Measurements from ENCODE around the gene PIGC.
"Not testable (repeated sequence)": the region's sequence is repeated elsewhere in the genome, so short reads cannot be mapped to it uniquely, and the experiment has no call there.

The PIGC gene

DNA sequence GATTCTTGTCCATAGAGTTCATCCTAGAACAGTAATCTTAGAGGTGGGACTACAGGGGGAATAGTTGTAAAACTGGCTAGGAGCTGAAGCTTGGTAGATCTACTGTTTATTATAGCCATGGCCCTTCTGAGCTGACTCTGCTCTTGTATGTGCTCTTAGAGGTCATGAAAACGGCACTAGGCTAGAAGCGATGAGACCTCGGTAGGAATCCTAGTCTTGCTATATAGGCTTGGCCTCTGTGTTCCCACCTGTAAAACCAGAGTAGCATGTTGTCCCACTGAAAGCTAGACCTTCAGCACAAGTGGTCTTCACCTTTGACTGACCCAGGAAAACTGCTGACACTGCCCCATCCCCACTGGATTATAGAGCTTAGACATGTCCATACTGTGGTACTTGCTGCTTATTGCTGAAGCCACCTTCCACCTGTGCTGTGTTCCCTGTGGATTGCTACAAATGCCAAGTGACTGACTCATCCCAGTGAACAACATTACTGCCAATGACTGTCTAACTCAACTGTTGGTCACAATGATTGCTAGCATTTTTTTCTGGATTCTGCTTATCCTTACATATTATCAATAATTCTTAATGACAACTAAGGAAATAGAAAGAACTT is 23.0 kb upstream of the PIGC start:
- DNase-seq = no peak

DNA sequence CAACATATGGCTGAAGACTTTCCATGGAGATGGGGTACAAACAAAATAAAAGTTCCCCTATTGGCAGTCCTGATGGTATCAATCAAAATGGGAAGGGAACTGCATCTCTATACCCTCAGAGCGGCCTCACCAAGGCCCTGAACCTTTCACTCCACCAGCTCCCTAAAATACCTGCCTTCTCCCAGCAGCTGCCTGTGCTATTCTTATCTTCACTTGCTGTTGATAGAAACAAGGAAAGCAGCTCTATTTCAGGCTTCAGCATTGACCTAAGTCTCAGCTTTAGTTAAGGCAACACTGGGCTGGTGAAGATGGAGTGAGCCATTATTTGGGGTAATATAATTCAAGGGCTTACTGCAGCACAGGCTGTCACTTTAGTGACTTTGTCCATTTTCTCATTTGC is 21.7 kb upstream of the PIGC start:
- DNase-seq = no peak

DNA sequence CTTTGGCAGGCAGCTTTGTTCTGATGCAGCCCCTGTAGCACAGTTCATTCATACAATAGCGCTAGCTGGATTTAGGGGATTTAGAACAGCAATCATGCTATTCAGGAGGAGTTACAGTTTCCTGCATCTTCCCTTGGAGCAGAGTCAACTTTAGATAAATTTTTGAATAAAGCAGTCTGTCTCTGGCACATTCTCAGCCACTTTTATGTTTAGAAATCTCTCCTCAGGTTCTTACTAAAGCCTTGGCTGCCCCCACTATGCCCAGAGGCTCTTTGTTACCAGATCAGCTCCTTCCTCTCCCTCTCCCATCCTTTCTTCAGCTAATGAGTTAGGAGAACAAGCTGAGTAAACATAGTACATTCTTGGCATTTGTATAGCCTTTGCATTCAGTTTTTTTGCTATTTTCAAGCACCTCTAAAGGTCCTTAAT is 17.0 kb upstream of the PIGC start:
- DNase-seq = no peak

DNA sequence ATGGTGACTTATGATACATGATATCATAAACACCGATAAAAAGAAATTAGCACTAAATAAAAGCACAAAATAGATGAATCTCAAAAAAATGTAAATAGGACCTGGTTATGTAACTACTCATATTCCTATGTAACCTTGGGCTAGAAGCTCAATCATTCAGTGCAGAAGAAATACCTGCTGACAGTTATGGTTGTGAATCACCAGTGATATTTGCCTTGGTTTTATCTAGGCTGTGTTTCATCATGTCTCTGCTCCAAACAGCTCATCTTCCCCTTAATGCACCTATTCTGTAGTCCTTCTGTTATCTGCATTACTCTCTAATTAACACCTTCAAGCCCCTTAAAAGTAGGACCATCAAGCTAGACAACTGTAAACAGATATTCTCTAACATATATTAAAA is 16.3 kb upstream of the PIGC start:
- no peak for DNase-seq

DNA sequence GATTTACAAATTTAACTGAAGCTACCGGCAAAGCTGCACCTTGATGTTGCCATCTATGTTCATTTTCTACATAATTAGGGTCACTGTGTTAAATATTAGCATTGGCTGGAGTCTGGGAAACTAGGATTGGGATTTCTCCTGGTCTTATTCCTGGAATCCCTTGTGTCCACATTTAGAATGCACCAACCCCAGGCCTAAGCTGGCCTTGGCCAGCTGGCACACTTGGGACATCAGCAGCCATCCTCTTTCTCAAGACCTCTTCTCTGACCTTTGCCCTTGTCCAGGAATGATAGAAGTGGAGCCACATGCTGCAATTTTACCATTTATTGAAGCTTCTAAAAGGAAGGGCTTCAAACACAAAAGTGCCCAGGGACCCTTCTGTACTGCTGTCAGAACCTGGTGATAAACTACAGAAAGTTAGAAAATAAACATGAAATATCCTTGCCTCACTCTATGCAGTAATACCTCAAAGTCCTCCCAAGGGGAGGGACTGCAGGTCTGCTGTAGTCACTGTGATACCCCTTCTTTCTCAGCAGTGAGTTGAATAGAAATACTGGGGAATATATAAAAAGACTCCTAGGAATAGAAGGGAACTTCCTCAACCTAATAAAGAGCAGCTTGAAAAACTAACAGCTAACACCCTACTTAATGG is 13.7 kb upstream of the PIGC start:
- DNase-seq = no peak

DNA sequence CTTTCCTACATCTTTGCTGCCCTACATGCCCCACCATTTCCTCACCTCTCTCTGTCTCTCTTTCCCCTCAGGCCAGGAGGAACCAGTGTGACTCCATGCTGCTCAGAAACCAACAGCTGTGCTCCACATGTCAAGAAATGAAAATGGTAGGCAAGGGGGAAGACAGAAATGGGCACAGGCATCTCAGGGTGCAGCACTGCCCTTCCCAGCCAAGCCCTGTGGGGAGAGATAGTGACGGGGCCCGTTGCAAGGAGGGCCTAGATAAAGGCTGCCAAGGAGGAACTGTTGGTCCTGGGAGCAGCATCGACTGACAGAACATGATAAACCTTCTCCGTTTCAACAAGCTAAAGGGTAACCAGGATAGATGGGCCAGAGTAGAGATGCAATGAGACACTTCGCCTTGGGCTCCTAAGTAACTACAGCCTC is 12.5 kb upstream of the PIGC start:
- no peak for DNase-seq

DNA sequence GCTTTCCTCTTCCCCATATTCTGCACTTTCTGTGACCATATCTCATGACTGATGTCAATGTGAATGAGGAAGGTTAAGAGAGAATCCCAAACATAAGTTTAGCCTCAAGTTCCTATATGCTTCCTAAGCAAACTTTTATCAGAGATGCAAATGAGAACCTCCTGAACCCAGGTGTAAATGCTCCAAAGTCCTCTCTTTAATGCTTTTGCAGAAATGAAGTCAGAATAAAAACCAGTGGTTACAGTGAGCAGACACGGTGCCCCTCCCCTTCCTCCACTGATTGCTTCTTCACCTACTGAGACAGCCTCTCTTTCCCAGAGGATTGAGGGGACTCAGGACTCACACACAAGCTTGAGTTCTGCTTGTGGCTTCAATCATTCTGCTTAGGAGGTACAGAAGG is 11.6 kb upstream of the PIGC start:
- DNase-seq = no peak

DNA sequence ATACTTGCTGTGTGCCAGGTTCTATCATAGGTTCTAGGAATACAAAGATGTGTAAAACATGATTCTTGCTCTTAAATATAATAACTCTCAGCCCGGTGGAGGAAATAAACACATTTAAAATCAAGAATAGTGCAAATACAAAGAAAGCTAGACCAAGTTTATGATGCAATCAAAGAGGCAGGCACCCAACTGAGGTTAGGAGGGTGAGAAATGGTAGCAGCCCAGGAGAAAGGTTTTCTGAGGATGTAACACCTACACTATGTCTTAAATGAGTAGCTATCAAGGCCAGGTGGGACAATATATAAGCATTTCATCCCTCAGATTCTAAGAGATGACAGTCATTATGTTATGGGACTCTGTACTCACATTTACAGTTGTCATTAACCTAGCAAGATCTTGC is 9.7 kb upstream of the PIGC start:
- DNase-seq = no peak

DNA sequence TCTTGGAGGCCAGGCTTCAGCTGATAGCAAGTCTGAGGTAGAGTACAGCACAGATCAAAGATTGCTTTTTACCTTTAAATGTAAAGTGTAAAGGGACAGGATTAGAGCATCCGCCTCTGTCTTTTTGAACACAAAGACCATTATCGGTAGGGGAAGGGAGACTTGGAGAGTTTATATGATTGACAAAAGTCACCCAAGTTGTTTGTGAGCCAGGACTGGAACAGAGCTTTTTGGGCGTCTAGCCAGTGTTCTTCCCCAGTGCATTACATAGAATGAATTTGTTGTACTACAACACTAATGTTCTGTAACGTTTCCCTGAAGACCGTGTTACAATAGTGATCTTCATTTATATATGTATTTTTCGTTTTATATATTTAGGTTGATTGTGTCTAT is 9.3 kb upstream of the PIGC start:
- no peak for DNase-seq

DNA sequence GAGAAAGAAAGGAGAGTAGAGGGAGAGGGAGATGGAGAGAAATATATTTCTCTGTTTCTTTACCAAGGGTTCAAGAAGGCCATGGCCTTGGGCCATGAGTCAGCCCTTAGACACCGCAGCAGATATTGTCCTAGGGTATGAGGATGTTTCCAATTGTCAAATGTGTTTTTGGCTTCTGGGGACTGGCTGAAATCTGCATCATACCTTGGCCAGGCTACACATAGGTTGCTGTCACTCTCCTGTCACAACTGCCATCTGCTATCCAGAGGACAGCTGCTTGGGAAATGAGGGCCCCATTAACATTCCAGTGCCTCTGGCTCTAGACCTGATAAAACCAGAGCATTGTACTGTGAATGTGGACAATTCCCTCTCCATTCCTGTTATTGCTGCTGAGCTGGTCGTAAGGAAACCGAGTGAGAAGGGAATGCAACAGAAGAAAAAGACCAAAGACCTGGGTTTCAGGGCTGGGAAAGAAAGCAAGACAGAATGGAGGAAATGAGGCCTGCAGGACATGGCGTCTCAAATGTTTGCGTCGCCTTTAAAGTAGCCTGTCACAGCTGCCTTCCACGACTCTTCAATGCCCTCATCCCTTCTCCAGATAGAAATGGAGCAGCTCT is 8.8 kb upstream of the PIGC start:
- no peak for DNase-seq

DNA sequence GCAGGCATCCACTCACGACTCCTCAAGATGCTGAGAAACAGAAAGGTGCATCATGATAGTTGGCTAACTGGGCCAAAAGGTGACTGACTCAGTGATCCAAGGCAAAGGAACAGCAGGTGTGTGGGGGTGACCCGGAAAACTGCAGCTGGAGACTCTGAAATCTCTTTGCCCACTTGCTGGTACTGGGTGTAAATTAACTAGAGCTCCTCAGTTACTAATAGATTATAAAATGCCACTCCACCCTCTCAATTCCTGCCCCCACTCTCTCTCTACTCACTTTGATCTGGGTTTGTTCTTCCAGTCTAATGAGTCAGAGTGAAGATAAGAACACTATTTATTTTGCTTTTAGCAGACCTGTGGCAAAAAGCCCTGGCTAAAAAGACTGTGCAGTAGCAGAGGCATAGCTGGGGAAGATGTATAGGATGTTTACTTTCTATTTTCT is 7.2 kb upstream of the PIGC start:
- no peak for DNase-seq

DNA sequence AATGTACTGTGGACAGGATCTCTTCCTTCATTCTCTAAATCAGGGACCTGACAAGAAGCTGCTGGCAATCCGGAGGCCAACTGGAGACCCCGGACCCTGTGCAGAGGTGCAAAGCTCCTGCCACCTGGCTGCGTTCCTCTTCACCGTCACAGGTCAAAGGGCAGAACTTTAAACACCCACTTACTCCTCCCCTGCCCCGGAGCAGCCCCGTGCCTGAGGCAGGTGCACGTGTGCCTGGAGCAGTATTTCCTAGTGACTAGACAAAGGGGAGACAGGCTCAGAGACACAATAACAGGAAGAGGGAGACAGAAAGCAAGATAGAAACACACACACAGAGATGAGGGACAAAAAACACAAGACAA is 6.6 kb upstream of the PIGC start:
- DNase-seq = no peak

DNA sequence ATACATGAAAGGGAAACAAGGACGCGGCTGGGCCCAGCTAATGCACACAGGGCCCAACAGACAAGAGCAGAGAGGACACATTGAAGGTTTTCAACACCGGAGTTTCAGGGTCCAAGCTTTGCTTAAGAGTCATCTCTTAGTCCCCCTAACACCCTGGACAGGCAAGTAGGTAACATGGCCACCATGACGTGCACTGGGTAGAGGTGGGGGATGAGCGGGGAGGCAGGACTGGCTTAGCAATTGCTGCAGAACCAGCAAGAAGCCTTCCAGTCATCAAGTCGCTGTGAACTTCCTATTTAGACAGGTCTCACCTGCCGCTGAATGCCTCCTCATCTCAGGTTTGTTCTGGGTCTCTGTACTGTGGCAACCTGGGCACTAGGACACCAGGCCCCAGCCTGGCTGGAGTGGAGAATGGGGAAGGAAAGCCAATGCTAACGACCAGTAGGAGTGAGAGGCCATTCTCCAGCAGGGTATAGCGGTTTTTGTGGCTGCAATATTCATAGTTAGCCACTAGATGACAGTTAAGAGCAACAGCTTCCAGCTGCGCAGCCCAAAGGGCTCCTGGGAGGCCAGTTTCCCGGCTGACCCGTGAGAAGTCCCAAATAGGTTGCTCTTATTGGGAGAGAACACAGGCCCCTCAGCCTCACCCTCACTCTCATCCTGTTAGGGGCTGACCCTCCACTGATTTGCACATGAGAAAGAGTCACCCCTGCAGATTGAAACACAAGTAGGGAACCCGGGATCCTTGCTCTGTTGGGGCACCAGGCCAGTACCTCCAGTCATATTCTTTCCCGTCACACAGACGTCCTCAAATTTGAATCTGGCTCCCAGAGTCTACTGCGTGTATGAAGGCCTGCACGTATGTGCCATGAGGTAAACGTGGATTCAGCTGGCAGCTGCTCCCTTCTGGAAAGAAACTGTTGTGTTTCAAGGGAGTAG is 6.0 kb upstream of the PIGC start:
- peak; percentile 27 for DNase-seq

DNA sequence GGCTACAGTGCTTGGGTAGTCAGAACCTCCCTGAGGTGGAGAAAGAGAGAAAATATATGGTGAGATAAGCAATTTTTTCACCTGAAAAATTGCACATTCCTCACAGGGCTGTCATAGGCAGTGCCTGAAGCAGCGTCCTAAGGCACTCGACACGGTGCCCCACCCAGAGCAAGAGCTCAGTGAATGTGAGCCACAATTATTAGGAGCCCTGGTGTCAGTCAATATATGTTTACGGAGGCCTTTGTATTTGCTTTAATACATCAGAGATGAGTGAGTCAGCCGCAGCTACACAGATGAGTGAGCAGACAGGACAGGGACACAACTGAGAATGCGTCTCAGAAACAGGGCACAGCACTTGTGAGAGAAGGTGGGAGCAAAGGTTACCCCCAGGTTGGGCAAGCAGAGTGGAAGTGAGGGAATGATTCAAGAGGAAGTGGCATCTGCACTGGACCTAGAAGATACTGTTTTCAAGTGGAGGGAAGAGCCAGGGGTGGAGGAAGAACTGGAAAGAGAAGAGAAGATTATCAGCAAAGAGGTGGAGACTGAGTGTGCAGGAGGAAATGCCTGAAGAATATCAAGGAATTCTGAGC is 5.2 kb upstream of the PIGC start:
- no peak for DNase-seq

DNA sequence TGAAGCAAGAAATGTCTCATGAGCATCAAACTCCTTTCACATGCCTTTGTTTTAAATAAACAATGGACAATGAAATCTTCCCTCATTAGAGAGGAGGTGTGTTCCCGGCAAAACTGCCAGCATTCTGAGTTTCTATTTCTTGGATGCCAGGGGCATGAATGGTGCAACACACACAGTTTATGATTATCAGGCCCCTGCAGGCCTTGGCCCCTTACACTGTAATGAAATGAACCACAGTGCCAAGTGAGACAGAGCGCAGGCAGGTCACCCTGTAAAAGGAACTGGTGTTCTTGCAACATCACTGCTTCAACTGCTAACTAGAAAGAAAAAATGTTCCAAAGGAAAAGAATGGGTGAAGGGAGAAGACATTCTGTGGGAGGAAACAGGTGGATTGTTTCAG is 3.8 kb upstream of the PIGC start:
- DNase-seq = no peak

DNA sequence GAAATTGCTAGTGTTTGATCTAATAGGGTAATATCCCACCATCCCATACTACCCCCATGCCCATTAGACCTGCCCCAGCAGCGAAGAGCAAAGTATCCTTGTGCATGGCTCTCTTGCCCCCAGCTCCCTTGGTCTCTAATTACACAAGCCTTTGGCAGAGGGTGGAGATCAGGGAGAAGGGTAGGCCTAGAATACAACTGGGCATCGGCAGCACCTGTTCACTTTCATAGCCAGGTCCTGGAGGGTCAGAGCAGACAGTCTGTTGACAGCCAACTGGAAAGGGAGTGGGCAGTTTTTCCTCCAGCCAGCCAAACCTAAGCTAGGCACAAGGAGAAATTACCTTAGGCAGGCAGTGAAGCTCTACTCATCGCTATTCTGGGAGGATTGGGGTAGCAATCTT is 2.7 kb upstream of the PIGC start:
- DNase-seq = no peak

DNA sequence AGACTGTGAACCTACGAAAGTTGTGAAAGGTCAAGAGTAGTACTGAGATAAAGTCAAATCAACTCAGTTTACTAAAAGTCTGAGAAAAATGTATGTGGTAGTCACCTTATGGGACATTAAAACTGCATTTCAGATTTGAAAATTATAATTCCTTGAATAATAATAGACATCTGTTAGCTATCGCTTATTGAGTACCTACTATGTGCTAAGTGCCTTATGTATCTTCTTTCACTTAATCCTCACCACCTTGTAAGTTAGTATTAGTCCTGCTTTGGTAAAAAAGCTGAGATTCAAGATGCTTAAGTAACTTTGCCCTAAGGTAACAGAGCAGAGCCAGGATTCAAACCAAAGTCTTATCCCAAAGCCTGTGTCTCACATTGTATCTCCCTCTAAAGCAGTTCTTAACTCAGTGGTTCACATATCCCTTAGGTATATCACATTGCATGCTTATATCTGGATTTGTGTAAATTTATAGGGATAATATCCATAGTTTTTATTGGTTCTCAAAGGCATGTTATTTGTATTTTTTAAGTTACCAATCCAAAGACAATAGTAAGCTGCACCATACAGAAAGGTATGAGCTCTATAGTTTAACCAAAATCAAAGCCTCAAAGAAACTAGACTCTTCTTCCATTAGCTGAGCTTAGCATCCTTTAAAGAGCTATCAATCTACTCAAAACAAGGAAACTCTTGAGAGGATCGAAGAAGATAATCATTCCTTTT is 865 bp downstream of the PIGC start:
- no peak for DNase-seq

DNA sequence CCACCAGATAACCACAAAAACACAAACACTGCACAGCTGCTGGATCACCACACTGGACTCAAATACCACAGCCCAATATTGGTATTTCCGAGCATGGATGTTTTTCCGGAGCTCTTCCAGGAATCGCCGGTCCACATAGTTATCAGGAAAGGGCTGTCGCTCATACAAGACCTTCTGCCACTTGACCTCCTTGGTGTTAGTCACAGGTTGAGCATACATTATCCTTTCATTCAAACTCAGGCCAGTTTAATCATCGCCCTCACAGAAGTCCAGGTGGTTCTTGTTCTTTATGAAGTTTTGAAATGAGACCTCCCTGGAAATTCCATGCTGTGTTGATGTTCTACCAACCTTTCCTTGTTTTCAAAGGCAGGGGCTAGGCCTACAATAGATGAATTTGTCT is 1.5 kb downstream of the PIGC start:
- DNase-seq = no peak

DNA sequence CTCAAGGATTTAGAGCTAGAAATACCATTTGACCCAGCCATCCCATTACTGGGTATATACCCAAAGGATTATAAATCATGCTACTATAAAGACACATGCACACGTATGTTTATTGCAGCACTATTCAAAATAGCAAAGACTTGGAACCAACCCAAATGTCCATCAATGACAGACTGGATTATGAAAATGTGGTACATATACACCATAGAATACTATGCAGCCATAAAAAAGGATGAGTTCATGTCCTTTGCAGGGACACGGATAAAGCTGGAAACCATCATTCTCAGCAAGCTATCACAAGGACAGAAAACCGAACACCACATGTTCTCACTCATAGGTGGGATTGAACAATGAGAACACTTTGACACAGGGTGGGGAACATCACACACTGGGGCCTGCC is 6.7 kb downstream of the PIGC start:
- not testable (repeated sequence) for DNase-seq

DNA sequence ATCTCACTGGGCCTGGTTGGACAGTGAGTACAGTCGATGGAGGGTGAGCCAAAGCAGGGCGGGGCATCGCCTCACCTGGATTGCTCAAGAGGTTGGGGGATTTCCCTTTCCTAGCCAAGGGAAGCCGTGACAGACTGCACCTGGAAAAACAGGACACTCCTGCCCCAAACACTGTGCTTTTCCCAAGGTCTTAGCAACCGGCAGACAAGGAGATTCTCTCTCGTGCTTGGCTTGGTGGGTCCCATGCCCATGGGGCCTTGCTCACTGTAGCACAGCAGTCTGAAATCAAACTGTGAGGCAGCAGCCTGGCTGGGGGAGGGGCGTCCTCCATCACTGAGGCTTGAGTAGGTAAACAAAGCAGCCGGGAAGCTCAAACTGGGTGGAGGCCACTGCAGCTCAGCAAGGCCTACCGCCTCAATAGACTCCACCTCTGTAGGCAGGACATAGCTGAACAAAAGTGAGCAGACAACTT is 12.1 kb downstream of the PIGC start:
- DNase-seq = no peak

DNA sequence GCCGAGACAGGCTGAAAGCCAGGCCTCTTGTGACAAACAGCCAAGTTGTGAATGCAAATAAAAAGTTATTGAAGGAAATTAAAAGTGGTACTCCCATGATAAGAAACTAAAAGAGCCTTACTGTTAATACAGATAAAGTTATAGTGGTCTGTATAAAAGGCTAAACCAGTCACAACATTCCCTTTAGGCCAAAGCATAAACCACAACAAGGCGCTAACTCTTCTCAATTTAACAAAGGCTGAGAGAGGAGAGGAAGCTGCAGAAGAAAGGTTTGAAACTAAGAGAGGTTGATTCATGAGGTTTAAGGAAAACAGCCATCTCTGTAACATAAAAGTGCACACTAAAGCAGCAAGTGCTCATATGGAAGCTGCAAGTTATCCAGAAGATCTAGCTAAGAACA is 12.7 kb downstream of the PIGC start:
- no peak for DNase-seq

DNA sequence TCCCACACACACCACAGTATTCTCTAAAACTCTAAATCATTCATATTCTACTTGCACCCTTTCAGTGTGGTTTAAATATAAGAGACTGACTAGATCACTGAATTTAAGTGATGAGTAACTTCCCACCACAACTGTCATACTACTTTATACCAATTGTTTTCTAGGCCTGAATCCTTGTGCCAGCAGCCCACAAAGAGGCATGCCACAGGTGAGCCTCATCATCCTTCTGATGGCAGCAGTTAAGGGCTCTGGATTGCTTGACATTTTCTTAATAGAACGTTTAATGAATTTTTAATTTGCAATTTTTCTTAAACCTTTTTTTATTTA is 13.8 kb downstream of the PIGC start:
- no peak for DNase-seq

Data from central memory CD4-positive, alpha-beta T cell (primary cell).